GM18511 (cell line): ENCODE measurements around the gene POU2F1.

Experiments
- ATAC-seq: cut with Tn5 transposase; IDR thresholded peaks from one replicate; pipeline ENCODE4 v1.9.1; 2021; ENCODE audit warnings: mild to moderate bottlenecking, moderate library complexity; ENCODE audit not compliant: unreplicated experiment

Gene POU2F1

GRCh38 chr1:167457936-167458584 is 237.4 kb downstream of the POU2F1 start:
- no peak for ATAC-seq

DNA sequence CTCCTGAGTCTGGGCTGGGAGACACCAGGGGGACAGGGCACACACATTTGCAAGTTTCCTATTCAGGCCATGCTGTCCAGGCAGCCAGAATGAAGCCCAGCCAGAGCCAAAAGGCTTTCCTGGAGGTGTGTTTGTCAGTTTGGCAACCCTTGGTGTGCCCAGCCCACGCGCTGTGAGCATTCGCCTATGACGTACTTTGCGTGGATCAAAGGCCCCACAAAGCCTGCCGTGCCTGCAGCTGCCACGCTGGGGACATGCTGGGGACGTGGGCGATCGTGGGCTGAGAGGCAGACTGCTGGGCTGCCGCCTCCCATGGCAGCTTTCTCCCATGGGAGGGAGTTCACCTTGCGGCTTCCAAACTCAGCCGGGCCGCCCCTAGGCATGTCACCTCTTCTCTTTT is 240.2 kb downstream of the POU2F1 start:
- ATAC-seq, result no peak

DNA sequence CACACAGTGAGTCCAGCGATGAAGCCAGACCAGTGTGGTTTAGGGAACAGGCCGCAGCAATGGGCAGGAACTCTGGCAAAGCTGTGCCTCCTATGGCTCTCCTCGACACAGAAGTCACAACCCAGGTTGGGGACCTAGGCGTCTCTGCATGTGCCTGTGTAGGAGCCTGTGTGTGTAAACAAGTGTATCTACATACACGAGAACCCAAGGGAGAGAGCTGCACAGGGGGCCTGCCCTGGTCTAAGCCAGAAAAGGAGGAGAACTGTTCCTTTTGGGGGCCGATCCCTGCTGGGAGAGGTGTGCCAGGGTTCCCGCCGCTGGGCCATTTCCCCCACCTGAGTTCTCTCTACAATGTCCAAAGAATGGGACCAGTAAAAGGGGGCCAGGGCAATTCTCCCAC is 241.7 kb downstream of the POU2F1 start:
- ATAC-seq, result no peak

DNA sequence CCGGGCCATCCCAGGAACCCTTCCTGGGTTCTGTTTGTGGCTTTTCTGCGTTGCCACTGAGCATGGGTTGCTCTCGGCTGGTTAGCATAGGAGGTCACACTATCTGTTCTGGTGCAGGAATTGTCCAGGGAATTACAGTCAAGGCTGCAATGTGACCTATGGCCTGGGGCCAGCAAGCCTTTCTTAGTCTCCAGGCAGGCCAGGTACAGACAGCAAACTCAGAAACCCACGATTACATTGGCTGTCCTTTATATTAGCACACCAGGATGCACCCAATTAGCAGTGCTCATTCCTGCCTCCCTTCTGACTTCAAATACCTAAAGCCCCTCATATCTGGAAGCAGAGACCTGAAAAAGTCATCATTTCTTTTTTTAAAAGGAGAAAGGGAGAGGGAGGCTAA is 242.4 kb downstream of the POU2F1 start:
- ATAC-seq, result no peak

GRCh38 chr1:167463875-167464575 is 243.3 kb downstream of the POU2F1 start:
- no peak for ATAC-seq

DNA sequence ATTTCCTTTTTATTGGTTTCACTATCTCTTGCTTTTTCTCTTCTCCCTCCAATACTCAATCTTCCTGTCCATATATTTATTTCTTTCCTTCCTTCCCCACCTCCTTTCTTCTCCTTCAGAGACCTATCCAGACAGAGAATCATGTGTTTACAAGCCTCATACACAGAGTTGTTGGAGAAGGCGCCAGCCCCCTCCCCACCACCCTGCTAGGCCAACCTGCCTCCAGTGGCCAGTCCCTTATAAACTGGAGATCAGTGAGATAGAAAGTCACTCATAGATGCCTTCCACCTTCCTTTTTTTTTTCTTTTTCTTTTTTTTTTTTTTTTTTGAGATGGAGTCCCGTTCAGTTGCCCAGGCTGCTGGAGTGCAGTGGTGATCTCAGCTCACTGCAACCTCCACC is 244.3 kb downstream of the POU2F1 start:
- ATAC-seq, result no peak

- no peak for ATAC-seq
These were observed 245.1 kb downstream of the POU2F1 start for GRCh38 chr1:167465743-167466142.

- no peak for ATAC-seq
These were observed 246.5 kb downstream of the POU2F1 start for GRCh38 chr1:167467126-167467710.

GRCh38 chr1:167467752-167468151 is 247.1 kb downstream of the POU2F1 start:
- ATAC-seq, result no peak

GRCh38 chr1:167469280-167469965 is 248.7 kb downstream of the POU2F1 start:
- ATAC-seq, result no peak

DNA sequence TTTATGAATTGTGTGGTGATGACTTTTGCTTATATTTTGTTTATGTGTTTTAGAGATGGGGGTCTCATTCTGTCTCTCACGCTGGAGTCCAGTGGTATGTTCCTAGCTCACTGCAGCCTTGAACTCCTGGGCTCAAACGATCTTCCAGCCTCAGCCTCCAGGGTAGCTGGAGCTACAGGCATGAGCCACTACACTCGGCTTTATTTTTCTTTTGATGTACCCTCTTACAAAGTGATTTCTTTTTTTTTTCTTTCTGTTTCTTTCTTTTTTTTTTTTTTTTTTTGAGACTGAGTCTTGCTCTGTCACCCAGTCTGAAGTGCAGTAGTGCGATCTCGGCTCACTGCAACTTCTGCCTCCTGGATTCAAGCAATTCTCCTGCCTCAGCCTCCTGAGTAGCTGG is 250.9 kb downstream of the POU2F1 start:
- no peak for ATAC-seq

DNA sequence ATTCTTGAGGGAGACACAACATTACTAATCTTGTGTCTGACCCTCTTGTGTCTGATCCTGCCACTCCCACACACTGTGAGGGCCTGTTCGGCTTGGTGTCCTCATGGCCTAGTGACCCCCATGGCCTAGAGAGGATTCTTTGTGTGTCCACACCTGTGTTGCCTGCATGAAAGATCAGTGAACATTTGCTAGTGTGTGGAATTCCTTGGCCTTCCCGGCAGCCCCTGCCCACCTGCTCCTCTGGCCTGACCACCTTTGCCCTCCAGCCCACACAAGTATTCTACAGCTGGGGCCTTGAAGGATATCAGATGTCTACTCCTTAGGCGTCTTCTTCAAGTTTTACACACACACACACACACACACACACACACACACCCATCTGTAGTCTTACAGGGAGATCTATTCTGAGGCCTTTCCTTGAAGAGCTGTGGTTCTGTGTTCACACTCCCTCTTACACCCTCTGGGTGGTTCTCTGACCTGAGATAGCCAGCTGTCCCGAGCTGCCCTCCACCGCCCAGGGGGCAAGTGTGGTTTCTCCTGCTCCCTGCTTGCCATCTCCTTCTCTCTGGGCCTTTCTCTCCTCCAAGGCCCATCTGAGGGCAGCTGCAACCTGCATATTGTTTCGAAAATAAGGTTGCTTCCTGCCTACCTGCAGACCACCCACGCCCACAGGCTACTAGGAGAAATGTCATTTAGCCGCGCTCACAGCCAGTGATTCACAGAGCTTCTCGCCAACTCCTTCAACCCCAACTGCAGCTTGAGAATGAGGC is 252.3 kb downstream of the POU2F1 start:
- ATAC-seq, result no peak

GRCh38 chr1:167473761-167474160 is 253.1 kb downstream of the POU2F1 start:
- ATAC-seq, result no peak

DNA sequence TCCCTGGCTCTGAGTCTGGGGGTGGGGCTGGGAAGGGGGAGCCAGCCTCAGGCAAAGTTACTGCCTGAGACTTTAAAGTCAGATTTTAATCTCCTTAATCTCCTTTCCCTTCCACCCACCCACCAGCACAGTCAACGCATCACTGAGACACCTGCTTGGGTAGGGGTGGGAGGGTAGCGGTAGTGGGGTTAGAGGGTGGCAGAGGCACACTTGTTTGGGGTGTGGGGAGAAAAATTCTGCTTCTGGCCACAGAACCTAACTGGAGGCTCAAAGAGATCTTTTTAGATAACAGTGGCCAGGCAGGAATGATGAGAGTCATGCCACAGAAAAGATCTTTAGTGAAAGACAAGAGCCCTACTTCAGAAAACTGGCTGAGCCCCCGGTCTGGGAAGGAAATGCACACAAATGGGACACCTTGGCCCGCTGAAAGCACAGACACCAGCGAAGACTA is 253.5 kb downstream of the POU2F1 start:
- no peak for ATAC-seq

GRCh38 chr1:167476061-167476460 is 255.4 kb downstream of the POU2F1 start:
- ATAC-seq, result no peak
